Tibial artery (tissue), 4 donors: Measurements from ENCODE around the gene JMJD6.

Experiments used
- DNase-seq, 2 donors: peaks; one replicate each; pipeline ENCODE4 v3.0.0-alpha.2; 2019
- H3K27ac ChIP-seq, 2 donors: fragments of 200-600 bp; sonication (generic) in 1 of 2; 1 replicate in 1 of 2; 2 replicates in 1 of 2; pipeline ENCODE4 v1.5.1; 2018 to 2019; ENCODE audit warnings: mild to moderate bottlenecking in 1 of 2
- H3K27me3 ChIP-seq, 2 donors: fragments of 200-600 bp; sonication (generic) in 1 of 2; one replicate each; pipeline versions ENCODE4 v1.5.1 to v1.6.0; 2016 to 2019
- H3K36me3 ChIP-seq, 3 donors: fragments of 200-600 bp; sonication (generic) in 2 of 3; one replicate each; pipeline ENCODE4 v1.5.1; 2016 to 2019; ENCODE audit warnings: mild to moderate bottlenecking in 2 of 3
- H3K4me1 ChIP-seq, 4 donors: fragments of 200-600 bp; sonication (generic) in 2 of 4; 1 replicate in 3 of 4; 2 replicates in 1 of 4; pipeline ENCODE4 v1.5.1; 2016 to 2019
- H3K4me3 ChIP-seq, 2 donors: fragments of 200-600 bp; sonication (generic) in 1 of 2; 1 replicate in 1 of 2; 2 replicates in 1 of 2; pipeline ENCODE4 v1.5.1; 2018 to 2019; ENCODE audit warnings: mild to moderate bottlenecking in 2 of 2
- H3K9me3 ChIP-seq, 3 donors: fragments of 200-600 bp; sonication (generic) in 1 of 3; one replicate each; pipeline ENCODE4 v1.5.1; 2016 to 2019
- CTCF ChIP-seq, 2 experiments: fragments of 200-600 bp in 1 of 2; fragments of 450-650 bp in 1 of 2; IDR thresholded peaks; one replicate each; pipeline ENCODE4 v1.5.1; 2017 to 2019; ENCODE audit warnings: antibody characterized with exemption in 2 of 2, mild to moderate bottlenecking in 1 of 2, moderate library complexity in 1 of 2
- intact Hi-C: fragments of 100-400 bp; cut with DNase I; formaldehyde crosslinking; loops from one replicate; pipeline ENCODE4 v1.15.0; 2023; ENCODE audit warnings: low total_unique reads

Gene JMJD6

DNA sequence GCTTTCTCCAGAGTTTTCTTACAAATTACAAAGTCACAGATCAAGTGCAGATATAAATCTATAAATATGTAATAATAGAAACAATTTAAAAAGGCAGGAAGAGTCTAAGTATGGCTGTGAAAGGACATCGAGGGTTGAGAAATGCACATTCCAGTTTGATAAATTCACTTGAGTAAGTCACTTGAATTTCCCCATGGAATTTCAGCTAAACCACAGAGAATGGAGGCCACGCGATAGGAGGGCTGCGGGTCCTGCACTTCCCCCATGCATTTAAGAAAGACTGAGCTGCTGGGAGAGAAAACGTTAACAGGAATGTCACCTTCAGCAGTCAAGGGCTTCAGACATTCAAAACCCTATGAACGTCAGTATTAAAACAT lies 9.6 kb downstream of the JMJD6 start:
- H3K27me3 ChIP-seq: no peaks in the 10 kb centered on the region
- peak overlapping the region; percentile 48 for H3K27ac ChIP-seq
- peaks cover 0 to 29% (median 8%) of the 10 kb centered on the region in 4 donors for H3K4me1 ChIP-seq
- DNase-seq: peak in 1 of 2 donors; percentile 39
- no peak overlapping the region for H3K4me3 ChIP-seq
- TF ChIP-seq CTCF (IDR thresholded peaks at IDR 0.05): no peak
- intact Hi-C loops: loop anchor here (5.0 to 10.0 kb wide), 4 partner anchors 45 to 192 kb away; no protein-coding TSS in a partner anchor
- H3K9me3 ChIP-seq: no peaks in the 10 kb centered on the region
- peaks cover 56 to 90% (median 85%) of the 10 kb centered on the region in 3 donors for H3K36me3 ChIP-seq

- DNase-seq: peak; percentile 77 to 81
- no peak for TF ChIP-seq CTCF (IDR thresholded peaks at IDR 0.05)
- Histone ChIP-seq H3K4me3 (no peak overlapping the region), H3K27ac (peak overlapping the region; percentile 48), H3K27me3 (no peaks in the 10 kb centered on the region), H3K4me1 (peaks cover 5 to 34% (median 14%) of the 10 kb centered on the region in 4 donors), H3K36me3 (peaks cover 51 to 84% (median 80%) of the 10 kb centered on the region in 3 donors), H3K9me3 (no peaks in the 10 kb centered on the region)
- intact Hi-C loops: loop anchor here (5.0 to 10.0 kb wide), 4 partner anchors 44 to 191 kb away; no protein-coding TSS in a partner anchor
These were observed 10.1 kb downstream of the JMJD6 start for GRCh38 chr17:76716146-76716838.

DNA sequence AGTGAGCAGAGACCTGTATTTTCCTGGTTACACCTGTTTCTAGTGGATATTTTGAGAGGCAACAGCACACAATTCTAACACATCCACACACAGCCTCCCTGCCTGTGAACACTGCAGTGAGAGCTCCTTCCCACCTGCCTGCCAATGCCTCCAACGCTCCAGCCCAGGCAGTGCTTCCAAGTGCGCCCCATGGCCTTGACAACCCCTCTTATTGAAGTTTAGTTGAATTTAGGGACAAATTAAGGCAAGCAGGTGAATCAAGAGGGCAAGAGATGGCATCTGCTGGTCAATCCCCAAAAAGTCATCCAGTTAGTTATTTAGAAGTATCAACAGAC lies 10.9 kb downstream of the JMJD6 start:
- peak overlapping the region; percentile 48 to 54 for H3K27ac ChIP-seq
- no peaks in the 10 kb centered on the region for H3K9me3 ChIP-seq
- peaks cover 5 to 37% (median 17%) of the 10 kb centered on the region in 4 donors for H3K4me1 ChIP-seq
- TF ChIP-seq CTCF (IDR thresholded peaks at IDR 0.05): no peak
- peaks cover 42 to 76% (median 72%) of the 10 kb centered on the region in 3 donors for H3K36me3 ChIP-seq
- no peaks in the 10 kb centered on the region for H3K27me3 ChIP-seq
- peak in 1 of 2 donors; percentile 35 for DNase-seq
- intact Hi-C loops: loop anchor here (5.0 to 10.0 kb wide), 4 partner anchors 43 to 191 kb away; no protein-coding TSS in a partner anchor
- H3K4me3 ChIP-seq: no peak overlapping the region

- no peaks in the 10 kb centered on the region for H3K27me3 ChIP-seq
- no peaks in the 10 kb centered on the region for H3K9me3 ChIP-seq
- H3K27ac ChIP-seq: peak overlapping the region; percentile 48 to 54
- H3K4me3 ChIP-seq: no peak overlapping the region
- TF ChIP-seq CTCF (IDR thresholded peaks at IDR 0.05): peak; percentile 75 to 78
- peaks cover 37 to 71% (median 67%) of the 10 kb centered on the region in 3 donors for H3K36me3 ChIP-seq
- peaks cover 5 to 37% (median 17%) of the 10 kb centered on the region in 4 donors for H3K4me1 ChIP-seq
- intact Hi-C loops: loop anchor here (5.0 to 10.0 kb wide), 4 partner anchors 43 to 190 kb away; no protein-coding TSS in a partner anchor
- DNase-seq: peak; percentile 77 to 82
These were observed 11.4 kb downstream of the JMJD6 start for GRCh38 chr17:76714822-76715495.

GRCh38 chr17:76714336-76714735 lies 12.1 kb downstream of the JMJD6 start:
- no peaks in the 10 kb centered on the region for H3K9me3 ChIP-seq
- H3K4me1 ChIP-seq: peaks cover 5 to 37% (median 17%) of the 10 kb centered on the region in 4 donors
- peaks cover 31 to 65% (median 60%) of the 10 kb centered on the region in 3 donors for H3K36me3 ChIP-seq
- peak overlapping the region; percentile 1 to 54 for H3K27ac ChIP-seq
- TF ChIP-seq CTCF (IDR thresholded peaks at IDR 0.05): no peak
- peak in 1 of 2 donors; percentile 49 for DNase-seq
- no peak overlapping the region for H3K4me3 ChIP-seq
- no peaks in the 10 kb centered on the region for H3K27me3 ChIP-seq
- intact Hi-C loops: loop anchor here (10.0 kb wide), 3 partner anchors 90 to 190 kb away; no protein-coding TSS in a partner anchor
